GM19239 (cell line): ENCODE data around the gene KCTD11.
A peak's percentile ranks its signal among the peaks of the same experiment; 100 is the strongest.
"Not testable (repeated sequence)": the region's sequence is repeated elsewhere in the genome, so short reads cannot be mapped to it uniquely, and the experiment has no call there.

ENCODE experiments used
- DNase-seq: peaks from one replicate; pipeline ENCODE4 v3.0.0; 2011; ENCODE audit warnings: low spot score; ENCODE audit not compliant: insufficient read length
- FAIRE-seq: peaks from 2 replicates; lab custom pipeline; 2011; peaks lifted over from hg19 to GRCh38; lab: Jason Lieb, UNC

Gene KCTD11

DNA sequence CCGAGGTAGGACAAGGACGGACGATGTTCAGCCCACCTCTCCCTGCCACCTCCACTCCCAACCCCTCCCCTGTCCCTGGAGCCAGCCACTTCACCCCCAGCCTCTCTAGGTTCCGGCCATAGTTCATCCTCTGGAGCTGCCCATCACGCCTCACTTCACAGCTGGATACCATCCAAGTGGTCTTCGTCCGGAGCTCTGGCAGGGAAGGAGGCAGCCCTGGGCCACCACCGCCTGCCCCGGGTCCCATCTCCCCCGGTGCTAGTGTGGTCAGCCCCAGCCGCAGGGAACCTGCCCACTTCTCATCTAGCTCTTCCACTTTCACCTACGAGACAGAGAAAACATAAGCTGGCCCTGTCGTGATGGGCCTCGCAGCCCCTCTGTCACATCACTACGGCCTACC is 30.5 kb upstream of the KCTD11 start:
- no peak for FAIRE-seq

DNA sequence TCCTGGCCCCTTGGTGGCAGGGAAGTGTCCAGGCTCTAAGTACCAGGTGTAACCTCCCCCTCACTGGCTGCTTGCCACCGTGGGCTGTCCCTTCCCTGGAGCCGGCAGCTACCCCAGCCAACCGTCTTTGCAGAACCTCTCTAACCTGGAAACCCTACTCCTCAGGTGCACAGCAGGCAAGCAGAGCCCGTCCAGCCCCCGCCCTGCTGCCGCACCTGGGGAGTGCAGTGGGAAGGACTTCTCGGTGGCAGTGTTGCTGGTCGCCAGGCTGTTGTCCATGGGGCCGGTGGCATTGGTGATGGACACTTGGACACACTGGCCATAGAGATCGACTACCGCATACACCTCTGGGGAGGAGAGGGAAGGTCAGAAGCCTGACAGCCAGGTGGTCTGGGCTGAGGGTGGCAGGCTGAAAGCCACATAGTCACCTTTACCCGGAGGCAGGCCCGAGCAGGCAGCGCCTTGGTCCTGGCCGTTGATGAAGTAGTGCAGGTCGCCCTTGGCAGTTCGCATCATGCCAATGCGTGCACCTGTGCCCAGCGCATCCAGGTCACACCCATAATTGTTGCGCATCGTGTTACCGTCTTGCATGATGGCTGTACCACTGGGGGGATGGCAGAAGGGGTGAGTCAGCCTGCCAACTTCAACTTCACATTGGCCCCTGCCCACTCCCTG is 29.3 kb upstream of the KCTD11 start:
- FAIRE-seq: no peak
- DNase-seq: no peak

More for the DNA sequence above, 30.5 kb upstream of the KCTD11 start:
- DNase-seq: no peak

DNA sequence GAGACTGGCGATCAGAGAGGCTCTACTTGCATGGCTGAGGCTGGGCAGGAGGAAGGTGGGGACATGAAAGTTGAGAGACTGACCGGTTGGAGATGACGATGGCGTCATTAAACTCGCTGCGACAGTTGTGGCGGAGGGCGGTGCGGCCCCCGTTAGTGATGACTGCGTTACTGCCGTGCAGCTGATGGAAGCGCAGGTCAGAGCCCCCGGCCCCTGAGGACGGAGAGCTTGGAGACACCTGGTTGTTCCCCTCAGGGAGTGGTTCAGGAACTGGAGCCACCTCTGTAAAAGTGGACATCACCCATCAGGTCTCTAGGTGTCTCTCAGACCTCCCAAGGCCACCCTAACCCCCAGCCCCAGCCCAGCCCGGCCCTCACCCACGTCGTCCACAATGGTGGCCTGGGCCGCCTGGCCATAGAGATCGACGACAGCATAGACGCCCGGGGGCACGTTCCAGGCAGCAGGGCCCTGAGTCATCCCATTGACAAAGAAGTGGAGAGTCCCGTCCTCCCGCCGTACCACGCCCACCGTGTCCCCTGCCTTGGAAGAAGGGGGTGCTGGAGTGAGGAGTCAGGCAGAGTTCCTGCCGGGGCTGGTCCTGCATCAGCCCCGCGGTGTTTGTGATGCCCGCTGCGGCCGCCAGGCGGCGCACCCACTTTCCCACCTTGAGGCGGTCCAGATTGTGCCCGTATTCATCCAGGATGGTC is 28.1 kb upstream of the KCTD11 start:
- peak; percentile 74 for DNase-seq
- FAIRE-seq: peak; percentile 68

DNA sequence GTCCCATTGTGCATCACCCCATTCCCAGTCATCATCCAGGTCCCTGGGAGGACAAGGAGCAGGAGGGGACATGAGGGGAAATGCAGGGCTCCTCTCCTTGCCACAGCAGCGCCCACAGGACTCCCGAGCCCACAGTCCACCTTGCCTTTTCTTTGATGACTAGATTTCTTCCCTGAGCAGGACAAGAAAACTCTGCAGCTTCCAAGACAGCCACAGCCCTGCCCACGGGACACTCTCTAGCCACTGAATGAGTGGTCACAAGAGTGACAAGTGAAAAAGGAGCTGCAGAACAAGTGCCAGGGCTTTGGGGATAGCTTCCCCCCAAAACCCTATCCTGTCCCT is 27.6 kb upstream of the KCTD11 start:
- FAIRE-seq: no peak
- no peak for DNase-seq

DNA sequence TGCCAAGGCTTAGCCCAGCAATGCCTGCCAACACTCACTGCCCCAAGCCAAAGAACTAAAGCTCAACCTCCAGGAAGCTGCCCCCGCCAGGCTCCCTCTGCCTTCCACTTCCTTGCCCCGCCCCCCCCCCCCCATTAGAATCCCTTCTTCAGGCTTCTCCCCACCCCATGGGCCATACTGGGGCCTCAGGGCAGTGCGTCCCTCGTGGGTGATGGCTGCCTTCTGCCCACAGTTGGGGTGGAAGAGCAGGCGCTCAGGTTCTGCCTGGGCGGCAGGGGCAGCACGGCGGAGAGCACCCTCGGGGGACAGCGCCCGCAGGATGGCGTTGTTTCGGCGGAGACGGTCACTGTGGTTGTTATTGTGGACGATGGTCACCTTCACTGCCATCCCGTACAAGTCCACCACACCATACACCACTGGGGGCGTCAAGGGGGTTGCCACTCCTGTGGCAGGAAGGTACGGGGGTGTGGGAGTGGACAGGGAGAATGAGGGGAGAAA is 26.9 kb upstream of the KCTD11 start:
- DNase-seq: no peak
- FAIRE-seq: no peak

DNA sequence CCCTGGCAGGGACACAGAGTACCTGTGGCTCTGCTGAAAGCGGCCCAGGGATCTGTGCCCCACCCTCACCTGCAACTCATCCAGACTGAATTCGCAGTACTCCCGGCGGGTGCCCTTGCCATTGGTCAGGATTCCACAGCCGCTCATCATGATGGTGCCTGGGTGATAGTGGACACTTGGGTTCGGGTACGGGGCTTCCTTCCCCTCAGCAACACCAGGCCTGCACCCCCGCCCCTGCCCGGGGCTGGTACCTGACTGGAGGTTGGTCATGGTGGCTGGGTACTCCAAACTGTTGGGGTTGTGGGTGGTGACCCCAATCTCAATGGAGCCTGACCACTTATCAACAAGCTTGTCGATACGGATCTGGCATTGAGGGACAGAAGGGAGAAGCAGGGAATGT is 25.8 kb upstream of the KCTD11 start:
- FAIRE-seq: no peak
- no peak for DNase-seq

DNA sequence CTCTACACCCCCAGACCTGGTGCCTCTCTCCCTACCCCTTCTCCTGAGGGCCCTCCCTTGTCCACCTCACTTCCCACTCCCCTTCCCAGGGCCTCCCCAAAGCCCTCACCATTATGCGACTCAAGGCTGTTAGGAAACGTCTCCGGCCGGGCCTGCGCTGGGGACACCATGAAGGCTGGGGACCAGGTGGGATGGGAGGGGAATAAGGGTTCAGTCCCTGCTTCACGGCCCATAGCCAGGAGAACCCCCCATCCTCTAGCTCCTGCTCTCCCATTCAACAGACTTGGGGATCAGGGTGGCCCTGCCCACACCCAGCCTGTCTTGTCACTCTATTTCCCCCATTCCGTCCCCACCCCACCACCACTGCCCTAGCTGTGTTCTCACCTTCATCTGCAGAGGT is 24.9 kb upstream of the KCTD11 start:
- DNase-seq (no peak), FAIRE-seq (no peak)

DNA sequence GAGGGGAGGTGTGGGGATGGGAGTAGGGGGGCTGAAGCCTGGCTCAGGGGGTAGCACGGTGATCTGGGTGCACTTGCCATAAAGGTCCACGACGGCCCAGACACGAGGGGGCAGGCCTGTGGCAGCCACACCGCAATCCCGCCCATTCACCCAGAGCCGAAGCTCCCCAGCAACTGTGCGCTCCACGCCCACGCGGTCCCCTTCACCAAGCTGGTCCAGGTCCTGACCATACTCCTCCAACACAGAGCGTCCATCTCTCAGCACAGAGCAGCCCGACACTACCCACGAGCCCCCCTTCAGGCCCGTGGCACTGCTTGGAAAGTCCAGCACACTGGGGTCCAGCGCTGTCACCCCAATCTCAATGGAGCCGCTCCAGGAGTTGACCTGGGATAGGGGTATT is 24.5 kb upstream of the KCTD11 start:
- no peak for DNase-seq

DNA sequence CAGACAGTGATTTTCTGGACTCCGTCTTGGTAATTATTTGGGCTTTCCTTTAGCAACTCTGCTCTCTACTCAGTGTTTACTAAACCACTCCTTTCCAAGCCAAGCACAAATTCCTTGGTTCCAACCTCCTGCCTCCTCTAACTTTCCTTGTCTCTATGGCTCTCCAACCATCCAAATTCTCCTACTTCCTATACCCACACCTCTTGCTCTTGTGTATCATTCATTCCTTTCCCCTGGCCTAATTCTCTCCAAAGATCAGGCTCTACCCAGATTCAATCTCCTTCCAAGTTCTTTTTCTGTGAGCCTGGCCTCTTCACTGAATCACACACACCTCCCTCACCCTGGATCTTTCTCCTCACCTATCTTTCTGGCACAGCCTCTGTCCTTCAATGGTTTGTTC is 24.0 kb upstream of the KCTD11 start:
- FAIRE-seq (no peak), DNase-seq (no peak)

More for the DNA sequence above, 24.5 kb upstream of the KCTD11 start:
- FAIRE-seq: no peak

DNA sequence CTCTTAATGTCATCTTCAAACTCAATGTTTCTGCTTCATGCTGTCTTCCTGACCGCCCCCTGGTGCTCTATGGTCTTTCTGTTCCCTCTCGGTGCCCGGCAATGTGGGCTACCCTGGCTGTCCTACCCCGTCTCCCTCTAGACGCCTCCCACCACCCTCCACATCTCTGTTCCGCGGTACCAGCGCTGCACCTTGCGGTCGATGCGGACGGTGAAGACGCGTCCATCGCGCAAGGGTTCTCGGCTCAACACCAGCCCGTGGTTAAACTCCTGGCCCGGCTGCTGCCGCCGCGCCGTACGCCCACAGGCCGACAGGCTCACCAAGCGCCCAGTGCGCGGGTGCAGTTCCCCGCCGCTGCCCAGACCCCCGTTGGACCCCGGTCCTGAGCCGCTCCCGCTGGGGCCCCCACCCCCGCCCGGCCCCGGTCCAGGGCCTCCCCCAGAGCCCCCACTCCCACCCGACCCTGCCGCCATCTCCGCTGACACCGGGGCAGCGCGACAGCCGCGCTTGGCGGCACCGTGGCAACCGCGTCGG is 23.1 kb upstream of the KCTD11 start, which contains the start of gene NEURL4:
Gene NEURL4, minus strand, starts transcription at position 496 of the 534 bp plus-strand sequence. Its CDS starts 23 bp downstream, at position 473.
- FAIRE-seq (no peak), DNase-seq (no peak)

DNA sequence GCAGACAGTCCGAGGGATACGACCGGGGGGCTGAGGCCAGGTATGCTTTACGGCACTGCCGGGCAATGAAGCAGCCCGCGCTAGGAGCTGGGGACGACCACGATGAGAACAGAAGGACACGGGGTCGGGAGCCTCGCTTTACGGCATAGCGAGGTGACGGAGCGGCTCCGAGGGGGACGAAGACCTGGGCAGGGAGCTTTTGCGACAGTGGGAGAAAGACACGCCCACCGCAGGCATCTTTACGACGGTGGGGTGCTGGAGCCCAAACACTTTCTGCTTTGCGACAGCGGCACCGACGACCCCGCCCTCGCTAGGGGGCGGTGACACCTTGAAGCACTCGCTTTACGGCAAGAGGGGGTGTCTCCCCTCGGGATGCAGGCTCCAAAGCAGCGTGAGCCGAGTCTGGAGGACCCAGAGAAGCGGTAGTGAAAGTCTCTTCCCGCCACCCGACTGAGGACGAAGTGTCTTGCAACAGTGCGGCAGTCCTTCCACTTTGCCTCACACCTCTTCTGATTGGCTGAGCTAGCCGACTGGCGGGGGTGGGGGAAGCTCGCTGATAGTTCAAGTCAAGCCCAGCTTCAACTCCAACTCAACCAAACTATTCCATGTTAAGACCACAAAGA is 22.5 kb upstream of the KCTD11 start:
- FAIRE-seq: peak; percentile 98

DNA sequence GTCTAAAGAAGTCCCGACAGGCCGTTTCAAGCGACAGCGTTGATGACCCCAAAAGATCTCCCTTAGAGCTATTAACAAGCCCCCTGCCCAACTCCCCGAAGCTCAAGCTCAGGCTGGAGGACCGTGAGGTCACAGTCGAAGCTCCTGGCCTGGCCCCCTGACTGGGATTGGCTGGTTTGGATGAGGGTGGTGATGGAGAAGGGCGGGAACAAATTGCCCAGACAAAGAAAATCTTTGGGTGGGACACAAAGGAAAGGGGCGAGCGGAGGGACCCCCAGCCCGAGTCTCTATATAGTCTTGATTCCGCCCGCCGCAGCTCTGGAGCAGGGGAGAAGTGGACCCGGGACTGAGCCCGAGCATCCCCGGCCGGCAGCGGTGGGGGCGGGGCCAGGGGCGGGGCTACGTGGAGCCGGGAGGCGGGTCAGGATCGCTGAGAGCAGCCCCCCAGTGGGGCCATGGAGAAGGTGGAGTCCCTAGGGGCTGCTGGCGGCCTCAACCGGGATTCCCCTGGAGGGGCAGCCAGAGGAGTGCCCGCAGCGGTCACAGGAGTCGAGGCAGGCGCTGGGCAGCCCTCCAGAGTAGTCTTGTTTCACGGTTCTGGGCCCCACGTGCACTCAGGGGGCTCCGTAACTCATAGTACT is 21.8 kb upstream of the KCTD11 start:
- DNase-seq: peak; percentile 61
- FAIRE-seq: no peak

More for the DNA sequence above, 22.5 kb upstream of the KCTD11 start:
- DNase-seq: peak; percentile 96

DNA sequence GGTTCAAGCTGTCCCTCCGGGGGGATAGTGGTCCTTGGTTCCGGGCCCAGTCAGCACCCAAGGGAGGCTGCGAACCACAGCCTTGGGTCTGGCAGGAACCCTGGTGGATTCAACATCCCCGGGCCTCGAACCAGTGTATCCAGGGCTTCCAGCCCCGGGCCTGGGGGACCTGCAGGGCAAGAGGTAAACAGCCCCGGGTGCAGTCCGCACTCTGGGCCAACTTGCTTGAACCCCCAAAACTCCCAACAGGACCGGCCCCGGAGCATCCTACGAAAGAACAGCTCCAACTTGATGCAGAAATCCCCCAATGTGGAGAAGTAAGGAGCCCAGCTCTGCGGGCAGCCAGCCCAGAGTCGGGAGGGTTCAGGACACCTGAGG is 21.3 kb upstream of the KCTD11 start:
- no peak for FAIRE-seq
- no peak for DNase-seq

DNA sequence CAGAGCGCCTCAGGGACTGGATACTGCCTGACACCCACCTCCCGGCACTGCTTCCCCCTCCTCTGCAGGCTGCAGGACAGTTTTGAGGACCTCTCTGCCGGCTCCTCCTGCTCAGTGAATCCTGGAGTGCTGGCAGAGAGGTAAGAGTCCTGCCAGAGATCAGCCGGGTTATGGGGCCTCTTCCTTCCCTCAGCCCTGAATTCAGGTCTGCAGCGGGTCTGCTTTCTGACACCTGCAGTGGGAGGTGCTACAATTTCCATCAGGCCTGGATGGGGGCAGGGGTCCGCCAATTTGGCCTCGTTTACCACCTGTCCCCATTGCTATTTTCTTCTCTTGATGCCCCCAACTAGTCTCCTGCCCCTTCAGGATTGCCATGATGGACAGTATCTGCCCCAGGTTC is 19.9 kb upstream of the KCTD11 start:
- no peak for FAIRE-seq
- no peak for DNase-seq

DNA sequence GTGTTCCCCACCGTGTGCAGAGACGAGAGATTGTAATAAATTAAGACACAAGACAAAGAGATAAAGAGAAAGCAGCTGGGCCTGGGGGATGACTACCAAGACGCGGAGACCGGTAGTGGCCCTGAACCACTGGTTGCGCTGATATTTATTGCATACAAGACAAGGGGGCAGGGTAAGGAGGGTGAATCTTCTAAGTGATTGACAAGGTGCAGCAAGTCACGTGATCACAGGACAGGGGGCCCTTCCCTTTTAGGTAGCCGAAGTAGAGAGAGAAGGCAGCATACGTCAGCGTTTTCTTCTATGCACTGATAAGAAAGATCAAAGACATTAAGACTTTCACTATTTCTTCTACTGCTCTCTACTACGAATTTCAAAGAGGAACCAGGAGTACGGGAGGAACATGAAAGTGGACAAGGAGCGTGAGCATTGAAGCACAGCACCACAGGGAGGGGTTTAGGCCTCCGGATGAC is 19.3 kb upstream of the KCTD11 start:
- DNase-seq: not testable (repeated sequence)
- FAIRE-seq: peak; percentile 66

DNA sequence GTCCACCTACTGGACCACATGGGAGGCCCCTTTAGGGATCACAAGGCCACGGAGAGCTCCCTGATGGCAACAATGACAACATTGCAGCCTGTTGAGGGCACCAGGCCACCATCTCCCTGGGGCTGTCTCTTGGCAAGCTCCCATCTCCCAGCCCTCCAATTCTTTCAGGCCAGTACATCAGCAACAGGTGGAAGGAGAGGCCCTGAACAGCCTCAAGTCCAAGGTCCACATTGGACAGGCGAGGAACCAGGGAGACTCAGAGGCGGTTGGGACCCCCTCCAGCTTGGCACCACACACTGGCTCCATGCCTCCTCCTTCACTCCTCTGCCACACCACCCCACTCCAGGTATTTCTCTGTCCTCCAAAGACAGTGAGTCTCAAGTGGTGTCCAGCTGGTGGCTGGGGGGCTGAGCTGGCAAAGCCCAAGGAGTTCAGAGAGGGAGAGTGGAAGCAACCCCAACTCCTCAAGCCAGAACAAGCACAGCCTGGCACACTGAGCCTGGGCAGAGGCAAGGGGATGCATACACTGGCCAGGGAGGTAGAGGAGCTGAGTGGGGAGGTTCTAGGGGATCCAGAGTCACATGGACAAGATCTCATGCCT is 16.9 kb upstream of the KCTD11 start:
- DNase-seq (no peak), FAIRE-seq (no peak)

DNA sequence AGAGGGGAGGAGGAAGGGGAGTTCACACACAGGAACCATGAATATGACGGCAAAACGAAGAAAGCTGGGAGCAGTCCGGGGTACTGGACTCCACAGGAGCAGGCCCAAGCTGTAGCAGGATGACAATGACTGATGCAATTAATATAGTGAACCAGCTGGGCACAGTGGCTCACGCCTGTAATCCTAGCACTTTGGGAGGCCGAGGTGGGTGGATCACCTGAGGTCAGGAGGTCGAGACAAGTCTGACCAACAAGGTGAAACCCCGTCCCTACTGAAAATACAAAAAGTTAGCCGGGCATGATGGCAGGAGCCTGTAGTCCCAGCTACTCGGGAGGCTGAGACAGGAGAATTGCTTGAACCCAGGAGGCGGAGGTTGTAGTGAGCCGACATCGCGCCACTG is 16.2 kb upstream of the KCTD11 start:
- FAIRE-seq, DNase-seq: not testable (repeated sequence)

DNA sequence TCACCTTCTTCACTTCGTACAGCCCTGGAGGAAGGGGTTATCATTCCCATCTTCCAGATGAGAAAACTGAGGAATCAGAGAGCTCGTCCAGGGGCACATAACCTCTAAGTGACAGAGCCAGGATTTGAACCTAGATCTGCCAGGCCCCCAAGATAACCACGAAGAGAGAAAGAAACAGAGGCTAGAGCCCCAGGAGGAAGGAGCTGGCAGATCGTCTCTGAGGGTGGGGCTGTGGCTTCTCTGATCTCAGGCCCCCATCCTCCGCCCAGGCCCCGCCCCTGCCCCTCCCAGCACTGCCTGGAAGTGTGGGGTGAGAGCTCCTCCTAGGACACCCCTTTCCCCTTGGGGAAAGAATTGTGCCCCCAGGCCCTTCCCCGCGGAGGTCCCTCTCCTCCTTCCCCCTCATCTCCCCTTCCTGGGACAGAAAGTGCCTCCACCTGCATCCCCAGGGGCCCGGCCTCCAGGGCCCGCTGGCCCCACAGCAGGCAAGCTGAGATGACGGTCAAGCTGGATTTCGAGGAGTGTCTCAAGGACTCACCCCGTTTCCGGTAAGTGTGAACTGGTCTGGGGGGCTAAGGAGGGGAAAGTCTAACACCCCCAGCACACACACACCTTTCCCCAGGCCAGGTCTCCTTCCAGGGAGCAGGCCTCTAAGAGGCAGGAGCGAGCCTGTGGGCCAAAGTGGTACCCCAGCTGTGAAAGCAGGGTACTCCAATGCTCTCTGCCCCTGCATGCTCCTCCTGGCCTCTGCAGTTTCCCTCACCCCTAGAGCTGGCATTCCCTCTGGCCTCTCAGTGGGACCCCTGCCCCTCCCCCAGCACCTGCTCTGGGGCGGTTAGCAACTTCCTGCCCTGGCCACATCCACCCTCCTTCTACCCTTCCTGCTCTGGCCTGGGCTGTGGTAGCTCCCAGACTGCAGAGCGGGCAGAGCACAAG is 15.5 kb upstream of the KCTD11 start, which contains the start of gene ACAP1:
Gene ACAP1, plus strand, starts transcription at position 290 of the 936 bp plus-strand sequence. Its CDS starts 206 bp downstream, at position 496.
- FAIRE-seq: peak; percentile 97
- DNase-seq: peak; percentile 65

DNA sequence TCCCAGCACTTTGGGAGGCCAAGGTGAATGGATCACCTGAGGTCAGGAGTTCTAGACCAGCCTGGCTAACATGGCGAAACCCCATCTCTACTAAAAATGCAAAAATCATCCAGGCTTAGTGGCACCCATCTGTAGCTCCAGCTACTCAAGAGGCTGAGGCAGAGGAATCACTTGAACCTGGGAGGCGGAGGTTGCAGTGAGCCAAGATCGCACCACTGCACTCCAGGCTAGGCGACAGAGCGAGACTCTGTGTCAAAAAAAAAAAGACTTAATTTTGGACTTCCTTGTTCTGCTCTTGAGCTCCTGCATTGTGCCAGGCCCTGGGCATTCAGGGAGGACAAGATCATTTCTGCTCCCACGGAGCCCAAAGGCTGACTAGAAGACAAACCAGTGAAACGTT is 14.4 kb upstream of the KCTD11 start:
- DNase-seq, FAIRE-seq: not testable (repeated sequence)
